WTC11 (cell line): ENCODE measurements around the gene COQ2. TPM values are rescaled to one million over a fixed set of nuclear protein-coding genes. Genes with fewer than 3 reads are reported as not detected.

Experiments
- ATAC-seq: fragments of 200-7000 bp; cut with Tn5 transposase; 2 replicates; pipeline ENCODE4 v1.10.0; 2021; ENCODE audit warnings: mild to moderate bottlenecking, moderate library complexity
- CTCF ChIA-PET: fragments of 300-600 bp; sonication (Branson Sonifier 250); formaldehyde crosslinking; loops from one replicate; lab custom pipeline; 2021; ENCODE audit warnings: antibody characterized with exemption; lab: Charles Lee
- POLR2A ChIA-PET: fragments of 350-600 bp; sonication (Branson Sonifier 250); formaldehyde crosslinking; loops from one replicate; lab custom pipeline; 2021; ENCODE audit warnings: antibody characterized with exemption; lab: Charles Lee
- DNase-seq: peaks from one replicate; pipeline ENCODE4 v3.0.0; 2021; ENCODE audit warnings: low spot score
- H3K27ac Mint-ChIP-seq: 2 replicates; pipeline ENCODE4 v1.8.0; 2021; ENCODE audit warnings: mixed read lengths
- H3K27me3 Mint-ChIP-seq: 2 replicates; pipeline ENCODE4 v1.8.0; 2021; ENCODE audit warnings: low read depth, mild to moderate bottlenecking, moderate library complexity, mixed read lengths
- H3K36me3 Mint-ChIP-seq: 2 replicates; pipeline ENCODE4 v1.8.0; 2021; ENCODE audit warnings: mixed read lengths
- H3K4me1 Mint-ChIP-seq: 2 replicates; pipeline ENCODE4 v1.8.0; 2022; ENCODE audit warnings: mixed read lengths
- H3K4me3 Mint-ChIP-seq: 2 replicates; pipeline ENCODE4 v1.8.0; 2021; ENCODE audit warnings: mild to moderate bottlenecking, moderate library complexity, mixed read lengths
- H3K9me3 Mint-ChIP-seq: 2 replicates; pipeline ENCODE4 v1.8.0; 2021; ENCODE audit warnings: mixed read lengths
- AFF4 ChIP-seq: sonication (generic); formaldehyde crosslinking; IDR thresholded peaks from 2 replicates; pipeline ENCODE4 v1.8.1; 2023; ENCODE audit warnings: mild to moderate bottlenecking, missing genetic modification reagents, borderline replicate concordance
- AR ChIP-seq: fragments of 250-450 bp; sonication (Bioruptor Pico); IDR thresholded peaks from 2 replicates; pipeline ENCODE4 v1.9.0; 2021; ENCODE audit warnings: mild to moderate bottlenecking
- ATF1 ChIP-seq: sonication (generic); formaldehyde crosslinking; IDR thresholded peaks from 2 replicates; pipeline ENCODE4 v1.8.1; 2023; ENCODE audit warnings: mild to moderate bottlenecking, moderate library complexity, missing genetic modification reagents
- ATF2 ChIP-seq: sonication (generic); formaldehyde crosslinking; IDR thresholded peaks from 2 replicates; pipeline ENCODE4 v1.8.1; 2022; ENCODE audit warnings: low read depth, missing genetic modification reagents, borderline replicate concordance
- ATF3 ChIP-seq: sonication (generic); formaldehyde crosslinking; conservative IDR thresholded peaks from 2 replicates; pipeline ENCODE4 v1.8.1; 2022; ENCODE audit warnings: mild to moderate bottlenecking, missing genetic modification reagents
- CREM ChIP-seq: sonication (generic); formaldehyde crosslinking; IDR thresholded peaks from 2 replicates; pipeline ENCODE4 v1.8.1; 2022; ENCODE audit warnings: mild to moderate bottlenecking, missing genetic modification reagents, moderate library complexity
- E2F1 ChIP-seq: sonication (generic); formaldehyde crosslinking; IDR thresholded peaks from 2 replicates; pipeline ENCODE4 v1.8.0; 2022; ENCODE audit warnings: mild to moderate bottlenecking, missing genetic modification reagents
- HMGA2 ChIP-seq: fragments of 250-450 bp; sonication (Bioruptor Pico); IDR thresholded peaks from 2 replicates; pipeline ENCODE4 v1.4.0; 2021; ENCODE audit warnings: mild to moderate bottlenecking, moderate library complexity
- IRF2 ChIP-seq: sonication (generic); formaldehyde crosslinking; IDR thresholded peaks from 2 replicates; pipeline ENCODE4 v1.8.0; 2022; ENCODE audit warnings: low read depth, missing genetic modification reagents, borderline replicate concordance
- MLX ChIP-seq: sonication (generic); formaldehyde crosslinking; IDR thresholded peaks from 2 replicates; pipeline ENCODE4 v1.8.1; 2023; ENCODE audit warnings: mild to moderate bottlenecking, missing genetic modification reagents, moderate library complexity
- MYBL2 ChIP-seq: sonication (generic); formaldehyde crosslinking; IDR thresholded peaks from 2 replicates; pipeline ENCODE4 v1.8.1; 2023; ENCODE audit warnings: mild to moderate bottlenecking, moderate library complexity, missing genetic modification reagents
- PREB ChIP-seq: sonication (generic); formaldehyde crosslinking; IDR thresholded peaks from 2 replicates; pipeline ENCODE4 v1.8.1; 2022; ENCODE audit warnings: mild to moderate bottlenecking, missing genetic modification reagents, moderate library complexity, borderline replicate concordance
- TEAD1 ChIP-seq: sonication (generic); formaldehyde crosslinking; IDR thresholded peaks from 2 replicates; pipeline ENCODE4 v1.8.0; 2022; ENCODE audit warnings: mild to moderate bottlenecking, missing genetic modification reagents
- ZBTB43 ChIP-seq: sonication (generic); formaldehyde crosslinking; IDR thresholded peaks from 2 replicates; pipeline ENCODE4 v1.8.1; 2023; ENCODE audit warnings: mild to moderate bottlenecking, missing genetic modification reagents
- ZNF281 ChIP-seq: sonication (generic); formaldehyde crosslinking; IDR thresholded peaks from 2 replicates; pipeline ENCODE4 v1.8.0; 2023; ENCODE audit warnings: mild to moderate bottlenecking, missing genetic modification reagents
- ZNF416 ChIP-seq: fragments of 250-450 bp; sonication (Bioruptor Pico); IDR thresholded peaks from 2 replicates; pipeline ENCODE4 v1.9.0; 2021; ENCODE audit warnings: mild to moderate bottlenecking, inconsistent platforms
- ZNF425 ChIP-seq: fragments of 250-450 bp; sonication (Bioruptor Pico); conservative IDR thresholded peaks from 2 replicates; pipeline ENCODE4 v1.9.0; 2021; ENCODE audit warnings: mild to moderate bottlenecking
- total RNA-seq: library from RNA; stranded (reverse); gene quantifications from 3 replicates; pipeline ENCODE4 v1.2.3, GENCODE V29; 2021

COQ2 gene
- total RNA-seq, 1 experiment from 2014 or later, result 21.6 TPM

GRCh38 chr4:83293305-83294046, 8.9 kb upstream of the COQ2 start:
- peaks cover 6% of the 10 kb centered on the region for H3K36me3 Mint-ChIP-seq
- ATAC-seq (no peak), DNase-seq (no peak)
- no peaks in the 10 kb centered on the region for H3K4me1 Mint-ChIP-seq
- H3K27ac Mint-ChIP-seq, result no peak overlapping the region
- H3K27me3 Mint-ChIP-seq, result no peaks in the 10 kb centered on the region
- ChIA-PET POLR2A (no interaction called here), CTCF (interaction anchor here (1.1 kb wide), 1 partner anchor 9 kb away, joined by 3 read pairs; the partner anchor contains the start of gene COQ2)
- peaks cover 17% of the 10 kb centered on the region for H3K9me3 Mint-ChIP-seq
- H3K4me3 Mint-ChIP-seq, result no peak overlapping the region
- no peak for TF ChIP-seq ZNF281 (CRISPR knock-in tag)
- TF ChIP-seq MYBL2 (CRISPR knock-in tag), result no peak
- TF ChIP-seq TEAD1, result no peak
- TF ChIP-seq ZBTB43 (CRISPR knock-in tag), result no peak
- no peak for TF ChIP-seq ATF3 (CRISPR knock-in tag)
- TF ChIP-seq MLX (CRISPR knock-in tag), result no peak
- no peak for TF ChIP-seq HMGA2 (CRISPR knock-in tag)
- TF ChIP-seq AFF4 (CRISPR knock-in tag), result no peak
- no peak for TF ChIP-seq ATF2 (CRISPR knock-in tag)
- no peak for TF ChIP-seq ZNF425 (CRISPR knock-in tag)
- TF ChIP-seq PREB (CRISPR knock-in tag), result no peak
- no peak for TF ChIP-seq ZNF416 (CRISPR knock-in tag)
- no peak for TF ChIP-seq AR (CRISPR knock-in tag)
- TF ChIP-seq IRF2 (CRISPR knock-in tag), result no peak
- TF ChIP-seq ATF1 (CRISPR knock-in tag), result no peak
- TF ChIP-seq E2F1 (CRISPR knock-in tag), result no peak
- TF ChIP-seq CREM (CRISPR knock-in tag), result no peak
